Fibroblast of peridontal ligament (primary cell): ENCODE data around the gene ENG.
"Not testable (repeated sequence)": the region's sequence is repeated elsewhere in the genome, so short reads cannot be mapped to it uniquely, and the experiment has no call there.

Experiments used
- DNase-seq: peaks from one replicate; pipeline ENCODE4 v3.0.0-alpha.2; 2010; ENCODE audit errors: extremely low read depth

Gene ENG

GRCh38 chr9:127844821-127845359, 9.6 kb downstream of the ENG start:
- no peak for DNase-seq

- no peak for DNase-seq
These were observed 13.2 kb downstream of the ENG start for GRCh38 chr9:127841087-127841835.

GRCh38 chr9:127838375-127839078, 15.9 kb downstream of the ENG start:
- peak; percentile 94 for DNase-seq

GRCh38 chr9:127837346-127837745, 17.1 kb downstream of the ENG start:
- no peak for DNase-seq

GRCh38 chr9:127836561-127836960, 17.9 kb downstream of the ENG start:
- not testable (repeated sequence) for DNase-seq

GRCh38 chr9:127835991-127836516, 18.4 kb downstream of the ENG start:
- peak; percentile 81 for DNase-seq

GRCh38 chr9:127833555-127833954, 20.9 kb downstream of the ENG start:
- peak; percentile 87 for DNase-seq

GRCh38 chr9:127832248-127832647, 22.2 kb downstream of the ENG start:
- no peak for DNase-seq

- no peak for DNase-seq
These were observed 25.1 kb downstream of the ENG start for GRCh38 chr9:127829205-127829906.

GRCh38 chr9:127828262-127829031, 26.0 kb downstream of the ENG start:
- no peak for DNase-seq

- DNase-seq: no peak
These were observed 28.1 kb downstream of the ENG start for GRCh38 chr9:127826253-127826913.

- DNase-seq: no peak
These were observed 29.0 kb downstream of the ENG start for GRCh38 chr9:127825319-127826051.

- DNase-seq: no peak
These were observed 32.4 kb downstream of the ENG start for GRCh38 chr9:127822108-127822507.

- no peak for DNase-seq
These were observed 35.9 kb downstream of the ENG start for GRCh38 chr9:127818574-127818973.

- no peak for DNase-seq
These were observed 36.5 kb downstream of the ENG start for GRCh38 chr9:127817881-127818434.

- no peak for DNase-seq
These were observed 37.7 kb downstream of the ENG start for GRCh38 chr9:127816728-127817127.

GRCh38 chr9:127816362-127816725, 38.1 kb downstream of the ENG start:
- DNase-seq: no peak

GRCh38 chr9:127815512-127816361, 38.7 kb downstream of the ENG start:
- no peak for DNase-seq
